Thyroid gland (tissue), 4 donors: ENCODE data around the gene NRP2. TPM values are rescaled to one million over a fixed set of nuclear protein-coding genes. Genes with fewer than 3 reads are reported as not detected.

Source experiments
- DNase-seq, 2 donors: peaks; one replicate each; pipeline ENCODE4 v3.0.0-alpha.2; 2019
- H3K27ac ChIP-seq, 3 donors: fragments of 200-600 bp; sonication (generic); 1 replicate in 2 of 3; 2 replicates in 1 of 3; pipeline ENCODE4 v1.5.1; 2016 to 2019; ENCODE audit warnings: mild to moderate bottlenecking in 1 of 3, moderate library complexity in 1 of 3
- H3K27me3 ChIP-seq: fragments of 200-600 bp; sonication (generic); one replicate; pipeline ENCODE4 v1.5.1; 2019
- H3K36me3 ChIP-seq, 2 donors: fragments of 200-600 bp; sonication (generic); one replicate each; pipeline ENCODE4 v1.5.1; 2016 to 2019
- H3K4me1 ChIP-seq, 2 donors: fragments of 200-600 bp; sonication (generic); one replicate each; pipeline ENCODE4 v1.5.1; 2017 to 2019
- H3K4me3 ChIP-seq, 3 donors: fragments of 200-600 bp; sonication (generic); replicated peaks in 1 of 3; 1 replicate in 2 of 3; 2 replicates in 1 of 3; pipeline ENCODE4 v1.5.1; 2016; ENCODE audit warnings: mild to moderate bottlenecking in 1 of 3
- H3K9me3 ChIP-seq: fragments of 200-600 bp; sonication (generic); one replicate; pipeline ENCODE4 v1.5.1; 2017
- CTCF ChIP-seq, 6 experiments: fragments of 200-600 bp in 3 of 6; fragments of 450-650 bp in 3 of 6; sonication (generic) in 3 of 6; IDR thresholded peaks; one replicate each; pipeline ENCODE4 v1.5.1; 2016 to 2019; ENCODE audit warnings: antibody characterized with exemption in 6 of 6, mild to moderate bottlenecking in 2 of 6, inconsistent platforms in 1 of 6, moderate library complexity in 1 of 6
- POLR2A ChIP-seq, 2 donors: fragments of 450-650 bp; IDR thresholded peaks; one replicate each; pipeline ENCODE4 v1.6.1; 2017; ENCODE audit warnings: antibody characterized with exemption in 2 of 2, mild to moderate bottlenecking in 2 of 2, moderate library complexity in 1 of 2
- WGBS, 2 donors: methylation state at CpG; one replicate each; pipeline ENCODE4 v1.1.5; 2017; 5-methylcytosine and 5-hydroxymethylcytosine counted together
- intact Hi-C: fragments of 100-400 bp; cut with DNase I; formaldehyde crosslinking; loops from one replicate; pipeline ENCODE4 v1.15.1; 2023
- total RNA-seq, 4 donors: library from RNA; depleted of rRNA; stranded (reverse); fragments of >200 nt; gene quantifications; one replicate each; pipeline ENCODE4 v1.2.3, GENCODE V29; 2016

Gene NRP2
- total RNA-seq, 4 donors from 2014 or later = 29.3 to 62.5 (median 41.6) TPM

- DNase-seq = no peak
- Histone ChIP-seq H3K27me3 (no peaks in the 10 kb centered on the region), H3K4me3 (no peak overlapping the region), H3K9me3 (no peaks in the 10 kb centered on the region), H3K36me3 (no peaks in the 10 kb centered on the region), H3K27ac (no peak overlapping the region), H3K4me1 (no peaks in the 10 kb centered on the region)
- 89 to 94% methylated on average over 6 of the region's 6 CpGs for WGBS, 2 donors
- TF ChIP-seq POLR2A (IDR thresholded peaks at IDR 0.05) (no peak), CTCF (IDR thresholded peaks at IDR 0.05) (no peak)
- intact Hi-C loops = no loop called here
These were observed 120.6 kb downstream of the NRP2 start for GRCh38 chr2:205802941-205803340.

DNA sequence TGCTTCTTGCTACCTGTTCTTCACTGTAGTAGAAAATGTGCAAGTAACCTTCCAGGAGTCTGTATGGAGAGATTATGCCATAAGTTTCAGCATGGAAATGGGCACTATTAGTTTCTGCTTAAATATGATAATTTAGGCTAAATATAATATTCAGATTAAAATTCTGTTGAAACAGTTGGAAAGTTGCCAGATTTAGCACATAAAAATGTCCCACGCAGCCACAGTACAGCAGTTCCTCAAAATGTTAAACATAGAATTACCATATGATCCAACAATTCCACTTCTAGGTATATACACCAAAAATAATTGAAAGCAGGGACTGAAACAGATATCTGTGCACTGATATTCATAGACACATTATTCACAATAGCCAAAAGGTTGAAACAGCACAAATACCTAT is 121.2 kb downstream of the NRP2 start:
- no peak overlapping the region for H3K4me3 ChIP-seq
- no peaks in the 10 kb centered on the region for H3K4me1 ChIP-seq
- WGBS, 2 donors = 92 to 93% methylated on average over 1 of the region's 1 CpG
- no peaks in the 10 kb centered on the region for H3K9me3 ChIP-seq
- no peak for TF ChIP-seq CTCF (IDR thresholded peaks at IDR 0.05)
- TF ChIP-seq POLR2A (IDR thresholded peaks at IDR 0.05) = no peak
- H3K36me3 ChIP-seq = no peaks in the 10 kb centered on the region
- no peak for DNase-seq
- H3K27me3 ChIP-seq = no peaks in the 10 kb centered on the region
- H3K27ac ChIP-seq = no peak overlapping the region
- intact Hi-C loops = no loop called here

DNA sequence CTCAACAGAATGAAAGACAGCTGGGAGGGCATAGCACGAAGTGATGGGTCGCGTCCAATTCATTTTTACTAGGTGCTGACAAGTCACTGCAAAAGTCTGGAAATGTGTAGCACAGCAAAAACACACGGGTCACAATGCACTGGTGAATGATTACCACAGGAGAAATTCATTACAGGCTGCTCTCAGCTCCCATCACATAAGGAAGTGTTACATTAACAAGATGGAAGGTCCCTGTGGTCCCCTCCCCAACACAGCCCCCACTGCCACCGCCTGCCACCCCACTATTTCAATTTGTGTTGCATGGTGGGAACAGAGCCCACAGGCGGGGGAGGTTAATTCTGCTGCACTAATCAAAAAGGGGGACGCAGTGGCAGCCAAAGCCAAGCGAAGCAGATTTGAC is 122.8 kb downstream of the NRP2 start:
- Histone ChIP-seq H3K4me1 (no peaks in the 10 kb centered on the region), H3K27ac (no peak overlapping the region), H3K9me3 (no peaks in the 10 kb centered on the region), H3K27me3 (no peaks in the 10 kb centered on the region), H3K4me3 (no peak overlapping the region), H3K36me3 (no peaks in the 10 kb centered on the region)
- WGBS, 2 donors = 87 to 89% methylated on average over 7 to 8 of the region's 8 CpGs
- intact Hi-C loops = no loop called here
- TF ChIP-seq CTCF (IDR thresholded peaks at IDR 0.05) = no peak
- TF ChIP-seq POLR2A (IDR thresholded peaks at IDR 0.05) = no peak
- DNase-seq = no peak

DNA sequence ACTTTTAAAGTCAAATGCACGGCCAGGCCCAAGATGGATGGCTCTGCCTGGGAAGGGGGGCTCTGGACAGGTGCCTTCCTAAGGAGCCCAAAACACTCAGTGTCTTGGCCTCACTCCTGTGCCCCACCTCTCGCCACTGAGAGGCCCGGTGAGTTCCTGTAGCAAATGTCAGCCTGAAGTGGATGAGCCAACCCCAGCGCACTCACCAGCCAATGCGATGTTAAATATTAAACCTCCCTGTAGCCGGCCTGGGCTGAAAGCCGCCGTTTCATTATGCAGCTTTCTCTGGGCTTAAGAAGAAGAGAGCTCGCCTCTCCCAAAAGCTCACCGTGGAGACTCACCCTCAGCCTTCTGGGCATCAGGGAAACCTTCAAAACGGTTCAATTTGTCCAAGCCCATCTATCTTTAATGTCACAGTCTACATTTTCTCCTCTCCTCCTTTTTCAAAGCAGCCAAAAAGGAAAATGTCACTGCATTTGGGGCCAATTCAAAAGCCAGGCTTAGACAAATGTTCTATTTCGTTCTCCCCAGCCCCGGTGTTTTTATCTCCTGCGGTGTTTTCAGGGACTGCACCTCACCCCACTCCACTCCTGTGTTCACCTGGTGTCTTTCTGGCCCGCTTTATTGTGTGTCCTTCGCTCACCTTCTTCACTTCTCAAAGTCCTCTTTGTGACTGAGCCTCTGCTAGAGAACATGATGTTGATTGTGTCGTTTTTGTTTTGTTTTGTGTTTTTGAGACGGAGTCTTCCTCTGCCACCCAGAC is 124.0 kb downstream of the NRP2 start:
- no peaks in the 10 kb centered on the region for H3K9me3 ChIP-seq
- H3K4me1 ChIP-seq = no peaks in the 10 kb centered on the region
- no peaks in the 10 kb centered on the region for H3K27me3 ChIP-seq
- no peak overlapping the region for H3K4me3 ChIP-seq
- DNase-seq = no peak
- WGBS, 2 donors = 74 to 78% methylated on average over 18 of the region's 18 CpGs
- no peak overlapping the region for H3K27ac ChIP-seq
- no peaks in the 10 kb centered on the region for H3K36me3 ChIP-seq
- TF ChIP-seq CTCF (IDR thresholded peaks at IDR 0.05) (no peak), POLR2A (IDR thresholded peaks at IDR 0.05) (no peak)
- intact Hi-C loops = no loop called here

DNA sequence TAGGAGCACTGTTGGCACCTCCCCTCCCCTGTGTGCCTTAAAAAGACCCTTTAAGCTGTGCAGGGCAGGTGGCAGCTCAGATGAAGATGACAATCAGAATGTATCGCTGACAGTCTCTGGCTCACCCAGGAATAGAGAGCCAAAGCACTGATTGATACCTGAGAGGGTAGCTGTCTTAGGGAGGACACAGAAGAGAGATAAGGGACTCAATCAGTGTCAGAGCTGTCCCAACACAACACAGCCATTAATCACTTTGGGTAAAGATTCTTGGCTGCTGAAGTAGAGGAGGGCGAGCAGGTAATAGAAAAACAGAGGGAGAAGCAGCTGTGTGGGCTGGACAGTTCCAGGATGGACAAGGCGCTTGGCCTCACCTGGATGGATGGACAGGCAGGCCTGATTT is 124.9 kb downstream of the NRP2 start:
- Histone ChIP-seq H3K27ac (no peak overlapping the region), H3K4me1 (no peaks in the 10 kb centered on the region), H3K36me3 (no peaks in the 10 kb centered on the region), H3K4me3 (no peak overlapping the region), H3K27me3 (no peaks in the 10 kb centered on the region), H3K9me3 (no peaks in the 10 kb centered on the region)
- intact Hi-C loops = no loop called here
- no peak for TF ChIP-seq POLR2A (IDR thresholded peaks at IDR 0.05)
- no peak for TF ChIP-seq CTCF (IDR thresholded peaks at IDR 0.05)
- 91 to 97% methylated on average over 3 of the region's 3 CpGs for WGBS, 2 donors
- no peak for DNase-seq
